Measurements from ENCODE around the gene BTBD2.
A peak's percentile ranks its signal among the peaks of the same experiment; 100 is the strongest.

Gene BTBD2

DNA sequence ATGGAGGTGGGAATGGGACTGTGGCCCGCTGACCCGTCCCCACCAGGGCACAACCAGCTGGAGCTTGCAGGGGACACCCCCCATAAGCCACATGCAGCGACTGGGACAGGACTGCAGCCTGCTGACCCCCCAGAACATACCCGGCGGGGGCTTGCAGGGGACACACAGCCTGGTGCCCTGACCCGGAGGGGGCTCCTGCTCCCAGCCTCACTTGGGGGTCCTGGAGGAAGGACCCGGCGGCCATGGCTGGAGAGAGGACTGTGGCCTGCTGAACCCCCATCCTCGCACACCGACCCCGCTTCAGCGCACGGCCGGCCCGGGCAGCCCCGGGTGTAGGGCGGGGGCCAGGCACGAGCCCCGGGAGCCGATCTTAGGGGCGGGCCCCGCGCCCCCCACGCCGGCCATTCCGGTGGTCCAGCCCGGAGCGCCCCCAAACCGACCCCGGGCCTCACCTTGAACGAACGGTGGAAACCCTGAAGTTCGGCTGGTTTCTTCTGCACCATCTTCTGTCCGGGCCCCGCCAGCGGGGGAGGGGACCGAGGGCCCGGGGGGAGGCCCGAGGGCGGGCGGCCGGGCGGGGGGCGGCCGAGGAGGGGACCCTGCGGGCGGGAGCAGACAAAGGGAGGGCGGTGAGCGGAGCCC is 35.0 kb upstream of the BTBD2 start:
- DNase-seq = no peak

DNA sequence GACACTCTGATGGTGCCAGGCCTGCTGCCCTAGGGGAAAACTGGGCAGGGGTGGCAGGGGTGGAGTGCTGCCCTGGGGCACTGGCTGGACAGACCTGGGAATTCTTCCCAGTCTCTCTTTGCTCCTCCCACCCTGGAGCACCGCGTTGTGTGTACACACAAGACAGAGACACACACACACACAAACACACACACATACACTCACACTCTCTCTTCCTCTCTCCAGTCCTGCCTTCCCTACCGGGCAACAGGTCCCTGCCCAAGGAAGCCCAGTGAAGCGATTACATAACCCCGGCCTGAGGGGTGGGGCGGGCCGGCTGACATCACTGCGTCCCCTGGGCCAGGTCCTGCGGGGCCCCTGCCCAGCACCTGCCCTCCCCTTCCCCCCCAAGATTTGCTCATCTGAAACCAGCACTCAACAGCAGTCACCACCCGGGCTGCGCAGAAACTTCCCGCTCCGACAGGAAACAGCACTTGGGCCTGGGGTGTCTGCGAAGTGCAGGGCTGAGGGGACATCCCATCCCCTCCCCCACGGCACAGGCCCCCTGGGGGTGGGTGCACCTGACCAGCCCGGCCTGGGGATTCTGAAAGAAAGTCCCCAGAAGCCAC is 34.3 kb upstream of the BTBD2 start:
- DNase-seq = peak; percentile 47 to 52

DNA sequence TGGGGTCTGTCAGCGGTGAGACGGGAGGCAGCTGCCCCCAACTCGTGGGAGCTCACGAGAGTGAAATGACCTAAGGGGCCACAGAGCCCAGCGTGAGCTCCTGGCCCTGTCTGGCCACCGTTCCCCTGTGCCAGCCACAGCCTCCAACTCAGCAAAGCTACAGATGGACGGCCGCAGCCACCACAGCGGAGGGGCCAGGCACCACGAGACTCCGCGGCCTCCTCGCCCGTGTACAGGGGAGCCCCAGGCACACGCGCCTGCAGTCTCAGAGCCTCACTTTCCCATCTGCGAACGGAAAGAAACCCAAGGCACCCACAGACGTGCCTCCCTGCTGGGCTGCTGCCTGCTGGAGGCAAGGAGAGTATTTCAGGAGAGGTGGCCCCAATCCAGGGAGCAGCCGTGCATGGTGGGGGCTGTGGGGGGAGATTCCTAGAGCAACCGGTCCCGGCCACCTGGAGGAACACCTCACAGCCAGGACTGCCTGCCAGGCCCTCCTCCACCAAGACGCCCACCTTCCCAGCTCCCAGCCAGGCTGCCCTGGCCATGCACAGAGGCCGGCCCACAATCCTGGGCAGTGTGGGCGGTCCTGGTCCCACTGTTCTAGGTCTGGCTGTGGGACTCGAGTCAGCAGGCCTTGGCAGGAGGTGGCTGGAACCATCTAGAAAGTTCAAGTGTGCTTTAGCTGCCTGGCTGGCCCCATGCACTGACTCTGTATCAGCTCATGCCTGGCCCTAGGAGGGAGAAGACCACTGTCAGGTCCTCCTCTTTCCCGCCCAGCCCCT is 33.6 kb upstream of the BTBD2 start:
- no peak for DNase-seq

DNA sequence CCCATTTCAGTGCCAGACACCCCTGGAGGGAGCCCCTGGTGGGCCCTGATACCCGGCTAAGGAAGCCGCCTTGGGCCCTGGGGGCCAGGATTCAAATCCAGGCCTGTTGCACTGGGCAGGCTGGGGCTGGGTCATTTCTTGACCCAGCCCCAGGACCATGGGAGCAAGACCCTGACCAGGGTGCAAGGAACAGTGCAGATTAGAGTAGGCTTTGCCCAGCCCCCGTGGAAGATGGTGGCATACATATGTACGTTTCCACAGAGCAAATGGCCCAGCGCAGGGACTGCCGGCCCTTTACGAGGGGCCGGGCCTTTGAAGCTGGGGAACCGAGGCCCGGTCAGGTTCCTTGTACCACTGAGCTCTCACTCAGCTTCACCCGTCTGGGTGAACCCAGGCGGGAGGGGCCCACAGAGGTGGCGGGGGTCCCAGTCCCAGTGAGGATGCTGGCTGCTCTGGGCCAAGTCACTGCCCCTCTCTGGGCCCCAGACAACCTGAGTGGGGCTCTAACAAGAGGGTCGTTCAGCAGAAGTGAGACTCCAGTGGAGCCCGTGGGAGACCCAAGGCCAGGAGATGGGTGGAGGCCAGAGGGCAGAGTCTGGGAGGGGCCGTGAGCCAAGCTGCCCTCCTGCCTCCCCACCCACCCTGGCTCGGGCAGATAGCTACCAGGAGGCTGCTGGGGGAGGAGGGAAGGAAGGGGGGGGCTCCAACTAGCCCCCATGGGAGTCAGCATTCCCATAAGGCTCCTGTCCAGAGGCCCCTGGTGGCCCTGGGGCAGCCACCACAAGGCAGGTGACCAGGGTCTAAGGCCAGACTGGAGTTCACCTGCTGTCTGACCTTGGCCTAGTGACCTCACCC is 32.8 kb upstream of the BTBD2 start:
- no peak for DNase-seq

DNA sequence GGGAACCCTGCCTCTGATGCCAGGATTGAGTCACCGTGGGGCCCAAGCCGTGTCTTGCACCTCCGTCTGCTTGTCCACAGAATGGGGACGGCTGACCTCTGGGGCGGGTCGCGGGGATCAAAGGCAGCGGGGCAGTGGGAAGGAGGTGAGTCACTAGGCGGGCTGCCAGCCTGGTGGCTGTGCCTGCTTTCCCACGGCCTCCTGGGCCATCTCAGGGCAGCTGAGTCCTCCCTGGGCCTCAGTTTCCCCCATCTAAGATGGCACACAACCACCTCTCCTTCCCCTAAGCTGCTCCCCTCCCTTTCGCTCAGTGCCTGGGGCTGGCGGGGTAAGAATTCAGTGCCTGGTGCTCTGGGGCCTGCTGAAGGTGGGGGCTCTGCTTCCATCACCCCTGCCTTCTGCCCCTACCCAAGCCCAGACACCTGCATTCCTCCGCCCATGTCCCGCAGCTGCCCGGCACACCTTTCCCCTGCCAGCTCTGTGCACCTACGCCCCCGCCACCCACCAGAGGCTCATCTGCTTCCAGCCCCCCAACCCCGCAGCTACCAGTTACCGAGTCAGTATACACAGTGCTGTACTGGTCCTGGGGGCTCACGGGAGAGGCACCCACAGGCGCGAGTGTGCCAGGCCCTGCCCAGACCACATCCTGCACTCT is 32.1 kb upstream of the BTBD2 start:
- DNase-seq = no peak

DNA sequence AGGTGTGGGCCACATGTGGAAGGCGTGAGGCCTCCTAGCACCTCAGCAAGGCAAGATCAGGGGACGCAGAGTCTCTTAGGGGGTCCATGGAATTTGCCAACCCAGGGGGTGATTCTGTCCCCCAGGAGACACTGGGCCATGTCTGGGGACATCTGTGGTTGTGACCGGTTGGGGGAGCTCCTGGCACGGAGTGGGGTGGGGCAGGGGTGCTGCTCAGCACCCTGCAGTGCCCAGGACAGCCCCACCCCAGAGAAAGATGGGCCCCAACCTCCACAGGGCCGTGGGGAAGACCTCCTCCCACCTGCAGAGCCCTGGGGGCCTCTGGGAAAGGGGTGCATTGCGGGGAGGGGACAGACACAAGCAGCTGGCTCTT is 31.5 kb upstream of the BTBD2 start:
- no peak for DNase-seq

DNA sequence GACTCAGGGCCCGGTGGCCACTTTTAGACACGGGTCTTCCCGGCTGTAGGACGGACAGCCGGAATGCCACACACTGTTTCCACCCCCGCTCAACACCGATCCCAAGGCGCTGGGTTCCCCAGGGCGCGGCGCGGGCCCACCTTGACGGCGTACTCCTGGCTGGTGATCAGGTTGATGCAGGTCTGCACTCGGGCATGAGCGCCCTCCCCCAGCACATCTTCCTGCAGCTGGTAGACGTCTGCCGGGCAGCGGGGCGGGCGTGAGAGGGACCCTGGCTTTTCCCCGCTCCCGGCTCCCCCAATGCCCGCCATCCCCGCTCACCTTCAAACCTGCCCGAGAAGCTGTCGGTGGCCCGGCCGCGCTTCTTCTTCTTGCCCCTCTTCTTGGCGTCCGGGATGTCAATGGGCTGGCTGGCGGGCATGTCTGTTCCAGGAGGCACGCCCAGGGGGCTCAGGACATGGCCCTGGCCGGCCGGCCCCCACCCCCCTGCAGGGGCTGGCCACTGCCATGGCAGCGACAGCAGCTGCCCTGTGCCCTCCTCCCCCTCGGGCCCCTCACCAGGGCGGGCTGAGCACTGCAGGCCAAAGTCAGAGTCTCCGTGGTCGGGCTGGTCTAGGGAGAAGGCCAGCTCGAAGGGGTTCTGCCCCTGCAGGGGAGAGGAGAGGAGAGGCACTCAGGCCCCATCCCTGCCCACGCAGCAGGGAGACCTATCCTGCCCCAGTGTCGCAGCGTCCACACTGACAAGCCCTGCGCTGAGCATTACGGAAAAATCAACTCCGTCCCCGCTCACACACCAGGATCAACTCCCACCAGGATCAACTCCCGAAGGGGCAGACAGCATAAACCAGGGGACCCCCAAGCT is 30.8 kb upstream of the BTBD2 start:
- no peak for DNase-seq

DNA sequence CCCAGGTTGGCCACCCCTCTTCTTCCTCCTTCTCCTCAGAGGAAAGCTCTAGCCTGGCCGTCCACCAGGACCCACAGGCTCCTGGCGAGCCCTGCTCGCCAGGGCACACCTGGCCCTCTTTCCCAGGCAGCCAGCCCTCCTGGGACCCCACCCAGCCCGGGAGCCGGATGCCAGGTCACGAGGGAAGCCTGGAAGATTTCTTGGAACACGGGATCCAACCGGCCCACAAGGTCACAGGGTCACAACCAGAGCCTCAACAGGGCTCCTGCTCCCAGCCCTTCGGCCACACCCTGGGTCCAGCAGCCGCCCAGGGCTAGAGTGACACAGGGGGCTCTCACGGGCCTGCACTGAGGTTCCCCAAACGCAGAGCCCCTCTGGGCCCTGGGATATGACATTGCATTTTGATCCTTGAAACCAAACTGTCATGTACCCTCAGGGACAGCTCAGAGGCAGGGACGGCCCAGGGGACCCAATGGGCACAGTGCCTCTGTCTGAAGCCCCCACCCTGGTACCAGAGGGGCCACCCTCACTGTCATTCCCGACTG is 30.1 kb upstream of the BTBD2 start:
- no peak for DNase-seq

DNA sequence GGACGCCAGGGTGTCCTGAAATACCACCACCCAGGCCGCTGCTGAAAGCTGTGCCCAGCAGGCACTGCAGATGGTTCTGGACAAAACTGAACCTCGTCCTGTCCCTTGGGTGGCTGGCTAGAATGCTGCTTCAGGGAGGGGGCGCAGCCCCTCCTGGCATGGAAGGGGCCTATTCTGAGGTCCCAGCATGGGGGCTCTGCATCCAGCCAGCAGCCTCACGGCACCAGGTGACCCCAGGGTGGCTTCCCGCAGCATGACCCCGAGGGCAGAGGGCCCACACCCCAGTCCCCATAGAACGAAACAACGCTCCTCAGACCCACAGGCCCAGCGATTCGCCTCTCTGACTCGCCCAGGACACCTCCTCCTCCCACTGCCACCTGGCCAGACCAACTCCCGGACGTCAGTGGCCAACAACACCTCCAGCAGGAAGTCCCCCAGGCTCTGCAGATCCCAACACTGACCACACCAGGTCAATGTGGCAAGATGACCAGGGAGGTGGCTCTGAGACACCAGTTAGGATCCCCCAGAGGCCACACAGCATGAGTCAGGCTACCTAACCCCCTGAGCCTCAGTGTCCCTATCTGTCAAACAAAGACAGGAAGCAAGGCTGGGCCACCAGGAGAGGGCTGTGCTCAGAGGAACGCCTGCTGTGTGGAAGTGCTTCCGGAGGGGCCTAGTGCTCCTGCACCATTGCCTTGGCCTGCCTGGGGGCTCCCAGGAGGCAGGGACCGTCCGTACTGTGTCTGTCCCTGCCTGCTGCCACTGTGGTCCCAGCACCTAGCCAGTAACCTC is 29.4 kb upstream of the BTBD2 start:
- DNase-seq = no peak

DNA sequence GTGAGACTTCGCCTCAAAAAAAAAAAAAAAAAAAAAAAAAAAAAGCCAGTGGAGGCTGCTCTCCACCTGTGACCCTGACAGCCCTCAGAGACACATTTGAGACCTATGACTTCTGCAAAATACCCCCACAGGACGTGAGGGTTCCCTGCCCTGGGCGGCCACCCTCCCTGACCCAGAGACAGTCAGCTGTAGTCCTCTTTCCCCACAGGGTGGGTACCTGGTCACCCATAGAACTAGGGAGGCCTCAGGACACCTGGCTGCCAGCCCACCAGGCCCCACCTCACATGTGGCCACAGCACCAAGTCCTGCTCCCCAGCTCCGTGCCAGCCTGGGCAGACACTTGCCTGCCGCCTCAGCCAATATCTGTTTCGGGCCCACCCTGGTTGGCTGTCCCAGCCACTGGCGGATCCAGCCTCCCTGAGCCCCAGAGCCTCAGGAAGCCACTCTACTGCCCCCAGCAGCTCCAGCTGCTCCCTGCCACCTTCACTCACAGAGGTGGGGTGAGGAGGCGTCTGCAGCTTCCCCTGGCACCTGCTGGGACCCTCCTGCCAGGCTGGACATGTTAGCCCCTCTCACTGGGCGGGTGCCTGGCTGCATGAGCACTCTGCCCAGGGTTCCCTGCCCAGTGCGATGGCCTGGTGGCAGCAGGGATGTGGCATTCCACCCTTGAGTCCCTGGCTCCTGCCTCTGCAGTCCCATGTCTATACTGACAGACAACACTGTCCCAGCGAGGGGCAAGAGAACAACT is 28.6 kb upstream of the BTBD2 start:
- DNase-seq = no peak

DNA sequence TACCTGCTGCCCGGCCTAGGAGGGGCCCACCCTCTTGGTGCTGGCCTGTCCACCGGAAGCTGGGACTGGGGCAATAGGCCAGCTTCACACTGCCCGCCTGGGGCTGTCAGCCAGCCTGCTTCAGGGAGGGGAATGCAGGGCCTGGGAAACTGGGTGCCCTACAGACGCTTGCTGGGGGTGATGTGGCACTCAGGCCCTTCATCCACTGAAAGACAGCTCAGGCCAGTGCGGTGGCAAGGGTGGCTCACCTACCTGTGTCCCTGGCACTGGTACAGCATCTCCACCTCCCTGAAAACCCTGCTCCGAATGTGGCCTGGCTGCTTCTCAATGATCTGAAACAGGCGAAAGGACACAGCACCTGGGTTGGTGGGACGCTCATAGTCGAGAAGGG is 27.7 kb upstream of the BTBD2 start:
- DNase-seq = no peak

DNA sequence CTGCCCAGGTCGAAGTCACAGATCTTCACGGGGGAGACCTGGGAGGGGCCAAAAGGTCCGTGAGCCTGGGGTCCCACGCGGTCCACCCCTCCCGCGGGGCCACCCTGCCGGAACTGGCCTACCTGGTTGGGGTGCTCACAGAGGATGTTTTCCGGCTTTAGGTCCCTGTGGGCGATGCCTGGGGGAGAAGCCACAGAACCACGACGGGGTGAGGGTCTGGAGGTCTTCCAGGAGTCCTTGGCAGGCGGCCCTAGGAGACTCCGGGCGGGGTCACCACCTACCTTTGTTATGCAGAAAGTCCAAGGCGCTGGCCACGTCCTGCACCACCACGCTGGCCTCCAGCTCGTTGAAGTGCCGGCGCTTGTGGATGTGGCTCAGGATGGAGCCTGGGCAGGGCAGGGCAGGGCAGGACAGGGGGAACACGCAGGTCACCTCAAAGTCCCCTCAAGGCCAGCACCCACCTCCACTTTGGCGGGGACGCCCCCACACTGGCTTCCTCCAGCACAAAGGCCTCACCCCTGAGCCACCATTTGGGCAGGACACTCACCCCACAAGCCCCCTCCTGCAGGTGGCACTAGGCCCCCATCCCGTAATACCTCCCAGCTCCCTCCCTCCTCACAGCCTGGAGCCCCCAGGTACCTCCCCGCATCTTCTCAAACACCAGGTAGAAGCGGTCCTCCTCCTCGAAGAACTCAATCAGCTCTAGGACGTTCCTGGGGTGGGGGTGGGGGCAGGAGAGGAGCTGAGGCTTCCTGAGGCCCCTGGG is 27.2 kb upstream of the BTBD2 start:
- DNase-seq = no peak

DNA sequence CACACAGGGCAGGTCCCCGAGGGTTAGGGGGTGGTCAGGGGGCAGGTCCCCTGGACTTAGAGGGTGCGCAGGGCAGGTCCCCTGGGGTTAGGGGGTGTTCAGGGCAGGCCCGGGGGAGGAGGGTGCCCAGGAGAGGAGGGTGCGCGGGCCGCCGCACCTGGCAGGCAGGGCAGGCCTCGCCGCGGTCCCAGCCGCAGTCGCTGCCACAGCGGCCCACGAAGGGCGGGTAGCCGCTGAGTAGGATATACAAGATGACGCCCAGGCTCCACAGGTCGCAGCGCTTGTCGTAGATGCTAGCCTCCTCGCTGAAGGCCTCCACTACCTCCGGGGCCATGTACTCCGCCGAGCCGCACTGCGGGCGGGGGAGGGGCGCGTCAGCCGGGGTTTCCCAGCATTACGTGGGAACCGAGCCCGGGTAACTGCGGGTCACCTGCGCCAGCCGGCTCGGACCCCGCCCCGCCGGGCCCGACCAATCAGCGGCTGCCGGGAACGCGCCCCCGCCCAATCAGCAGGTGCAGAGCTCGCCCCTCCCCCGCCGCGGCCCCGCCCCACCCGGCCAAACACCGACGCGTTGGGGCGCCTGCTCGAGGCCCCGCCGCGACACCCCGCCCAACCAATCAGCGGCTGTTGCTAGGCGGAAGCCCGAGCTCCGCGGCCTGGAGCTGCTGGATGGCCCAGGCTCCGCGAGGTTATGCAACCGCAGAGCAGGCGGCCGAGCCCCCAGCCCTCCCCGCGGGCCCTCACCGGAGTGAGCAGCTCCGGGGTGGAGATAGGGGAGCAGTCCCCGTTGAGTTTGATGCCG is 26.4 kb upstream of the BTBD2 start:
- DNase-seq = peak; percentile 99 to 100

DNA sequence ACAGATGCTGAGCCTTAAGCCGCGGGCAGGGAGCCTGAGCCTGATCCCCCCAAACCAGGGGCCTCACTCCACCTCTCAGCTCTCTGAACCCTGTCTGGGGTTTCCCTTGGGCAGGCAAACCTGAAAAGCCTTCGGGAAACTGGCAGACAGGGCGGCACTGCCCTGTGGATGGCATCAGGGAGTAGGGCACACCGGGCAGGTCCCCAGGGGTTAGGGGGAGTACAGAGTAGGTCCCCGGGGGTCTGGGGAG is 25.8 kb upstream of the BTBD2 start:
- no peak for DNase-seq

DNA sequence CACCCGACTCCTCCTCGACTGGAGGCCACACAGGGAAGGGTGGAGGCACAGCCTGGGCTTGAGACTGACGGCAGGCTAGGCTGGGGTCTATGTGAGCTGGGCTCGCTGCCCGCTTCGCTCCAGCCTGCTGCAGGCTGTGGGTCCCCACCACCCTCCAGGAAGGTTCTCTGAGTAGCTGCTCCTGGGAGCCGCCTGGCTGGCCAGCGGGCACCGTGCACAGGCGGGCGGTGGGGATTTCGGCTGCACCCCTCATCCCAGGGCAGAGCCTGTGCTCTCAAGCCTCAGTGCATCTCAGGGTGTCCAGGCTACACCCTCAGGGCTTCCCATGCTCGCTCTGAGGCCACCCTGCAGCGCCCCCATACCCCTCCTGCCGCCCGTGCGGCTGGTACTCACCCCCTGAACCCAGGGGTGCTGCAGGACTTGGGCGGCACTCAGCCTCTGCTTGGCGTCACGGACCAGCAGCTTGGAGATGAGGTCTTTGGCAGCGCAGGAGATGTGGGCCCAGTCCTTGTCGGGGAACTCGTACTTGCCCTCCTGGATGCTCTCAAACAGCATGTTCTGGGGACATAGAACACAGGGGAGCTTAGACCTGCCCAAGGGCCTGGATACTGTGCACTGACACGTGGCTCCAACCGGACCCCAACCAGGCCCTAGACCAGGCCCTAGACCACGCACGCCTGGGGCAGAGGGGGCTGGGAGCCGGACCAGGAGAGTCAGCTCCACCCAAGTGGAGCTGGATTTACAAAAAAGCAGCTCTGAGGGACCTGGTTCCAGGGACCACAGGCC is 25.3 kb upstream of the BTBD2 start:
- DNase-seq = no peak

DNA sequence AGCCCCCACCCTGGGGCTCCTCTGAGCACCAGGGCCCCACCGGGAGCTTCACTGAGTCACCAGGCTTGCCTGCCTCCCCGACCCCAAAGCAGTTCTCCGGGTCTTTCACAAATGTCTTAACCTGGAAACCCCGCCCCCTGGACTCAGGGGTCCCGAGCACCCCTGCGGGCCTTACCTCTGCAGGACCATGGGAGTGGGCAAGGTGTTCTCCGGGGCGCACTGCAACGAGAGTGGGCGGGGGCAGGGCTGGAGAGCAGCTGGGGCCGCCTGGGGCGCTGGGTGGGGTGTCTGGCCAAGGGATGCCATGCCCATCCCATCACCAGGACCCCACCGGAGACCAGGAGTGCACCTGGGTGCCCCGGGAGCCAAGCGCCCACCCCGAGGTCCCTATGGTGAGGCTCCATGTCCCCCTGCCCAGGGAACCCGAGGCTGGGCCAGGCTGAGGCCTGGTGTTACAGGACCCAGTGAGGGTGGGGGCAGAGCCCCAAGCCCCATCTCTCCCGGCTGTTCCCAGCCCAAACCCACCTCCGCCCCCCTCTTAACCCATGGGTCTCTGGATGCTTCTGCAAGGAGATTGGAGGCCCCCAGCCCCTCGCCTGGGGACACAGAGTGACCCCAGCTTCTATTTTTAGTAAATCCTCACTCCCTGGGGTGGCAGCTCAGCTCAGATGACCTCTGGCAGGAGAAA is 24.6 kb upstream of the BTBD2 start:
- DNase-seq = no peak

Data from stimulated activated CD4-positive, alpha-beta T cell treated with anti-CD3 and anti-CD28 coated beads, Interleukin-4, amount 100 ng/mL, for 4 hours (primary cell).